ENCODE results near the gene CRYL1.

Gene CRYL1

DNA sequence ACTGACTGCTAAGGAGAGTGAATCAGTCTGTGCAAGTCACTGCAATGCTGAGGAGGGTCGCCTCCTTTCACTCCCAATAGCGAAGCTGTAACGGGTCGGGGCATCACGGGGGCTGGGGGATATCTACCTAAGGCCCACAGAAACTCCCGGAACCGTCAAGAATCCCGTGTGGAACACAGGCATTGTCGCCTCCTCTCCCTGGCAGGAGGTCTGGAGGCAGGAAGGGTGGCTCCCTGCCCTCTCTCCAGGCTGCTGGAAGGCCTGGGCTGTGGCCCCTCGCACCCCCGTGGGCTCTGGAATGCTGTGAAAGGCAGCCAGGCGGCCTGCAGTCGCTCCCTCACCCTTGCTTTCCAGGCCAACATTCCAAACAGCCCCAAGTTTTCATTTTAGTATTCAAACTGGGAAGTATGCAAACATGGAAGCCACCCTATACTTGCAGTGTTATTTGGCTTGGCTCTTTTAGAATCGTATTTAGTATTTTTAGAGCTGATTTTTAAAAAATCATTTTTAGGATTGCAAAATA, 109.4 kb downstream of the CRYL1 start:
- no peak for DNase-seq

GRCh38 chr13:20415694-20416107, 110.0 kb downstream of the CRYL1 start:
- DNase-seq, result no peak

- no peak for DNase-seq
Observed at GRCh38 chr13:20415306-20415679, 110.4 kb downstream of the CRYL1 start.

GRCh38 chr13:20414546-20415305, 110.9 kb downstream of the CRYL1 start:
- no peak for DNase-seq

- DNase-seq, result no peak
Observed at GRCh38 chr13:20412691-20413355, 112.8 kb downstream of the CRYL1 start.

DNA sequence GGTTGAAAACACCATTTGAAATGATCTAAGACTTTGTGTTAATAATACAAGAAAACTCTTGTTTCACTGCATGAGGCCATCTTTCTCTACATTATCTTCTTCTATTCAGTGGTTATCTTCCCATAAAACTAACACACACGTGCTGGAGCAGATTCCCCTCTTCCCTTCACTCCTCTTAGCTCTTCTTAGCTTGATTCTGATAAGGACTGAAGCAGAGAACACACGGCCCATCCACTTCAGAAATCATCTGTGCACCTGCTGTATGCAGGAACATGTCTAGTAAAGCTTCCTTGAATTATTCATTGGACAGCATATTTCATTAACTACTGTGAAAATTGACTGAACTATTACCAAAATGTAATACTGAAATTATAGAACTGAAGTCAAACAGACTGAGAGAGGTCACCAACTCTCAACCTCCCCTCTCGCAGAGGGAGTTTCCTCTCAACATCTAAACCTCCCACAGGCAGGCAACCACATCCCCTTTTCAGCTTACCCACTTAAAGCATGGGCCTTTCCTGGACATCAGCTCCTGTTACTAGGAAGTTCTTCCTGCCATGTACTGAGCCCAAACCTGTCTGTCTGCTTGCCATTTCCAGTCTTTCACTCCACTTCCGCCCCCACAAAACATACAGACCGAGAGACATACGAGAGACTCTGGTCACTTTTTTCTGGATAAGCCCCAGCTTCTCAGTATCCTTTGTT, 113.9 kb downstream of the CRYL1 start:
- DNase-seq, result no peak

- DNase-seq, result no peak
Observed at GRCh38 chr13:20410726-20411125, 114.9 kb downstream of the CRYL1 start.

- DNase-seq, result no peak
Observed at GRCh38 chr13:20408181-20408580, 117.5 kb downstream of the CRYL1 start.

DNA sequence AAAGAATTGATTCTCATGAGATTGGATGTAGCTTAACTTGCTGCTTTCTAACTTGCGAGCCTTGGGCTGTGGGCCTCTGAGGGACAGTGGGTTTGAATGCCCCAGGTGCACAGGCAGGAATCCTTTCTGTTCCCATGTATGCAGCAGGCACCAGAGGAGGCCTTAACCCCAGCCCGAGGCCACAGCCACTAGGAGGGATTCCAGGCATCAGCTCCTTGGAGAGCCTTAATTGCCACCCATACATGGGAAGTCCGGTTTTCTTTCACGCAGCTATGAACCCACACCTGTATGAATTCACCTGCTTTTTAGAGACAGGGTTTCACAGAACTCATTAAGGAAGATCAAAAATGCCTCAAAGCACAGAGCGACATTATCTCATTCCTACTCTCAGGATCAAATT, 117.9 kb downstream of the CRYL1 start:
- DNase-seq, result no peak

- DNase-seq, result no peak
Observed at GRCh38 chr13:20405691-20406090, 120.0 kb downstream of the CRYL1 start.

DNA sequence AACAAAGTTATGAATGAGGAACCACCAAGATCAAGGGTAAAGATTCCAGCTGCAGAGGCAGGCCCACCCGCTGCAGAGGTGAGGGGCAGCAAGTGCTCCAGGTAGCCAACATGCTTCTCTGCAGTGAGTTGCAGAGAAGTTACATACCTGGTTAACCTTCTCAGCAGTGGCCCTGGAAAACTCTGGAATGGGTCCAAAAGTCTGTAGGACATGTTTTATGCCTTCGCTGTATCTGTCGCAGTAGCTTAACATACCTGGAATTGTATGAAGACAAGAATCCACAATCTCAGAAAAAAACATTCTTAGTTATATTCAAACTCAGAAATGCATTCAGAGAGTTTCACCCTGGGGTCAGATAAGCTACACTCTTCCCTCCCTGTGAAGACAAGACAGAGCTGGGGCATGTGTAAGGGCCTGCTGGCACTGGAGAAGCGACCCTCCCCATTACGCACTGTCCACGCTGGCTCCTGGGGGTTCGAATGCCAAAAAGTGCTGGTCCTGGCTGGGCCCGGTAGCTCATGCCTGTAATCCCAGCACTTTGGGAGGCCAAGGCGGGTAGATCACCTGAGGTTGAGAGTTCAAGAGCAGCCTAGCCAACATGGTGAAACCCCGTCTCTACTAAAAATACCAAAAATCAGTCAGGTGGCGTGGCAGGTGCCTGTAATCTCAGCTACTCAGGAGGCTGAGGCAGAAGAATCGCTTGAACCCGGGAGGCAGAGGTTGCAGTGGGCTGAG, 121.0 kb downstream of the CRYL1 start:
- no peak for DNase-seq

DNA sequence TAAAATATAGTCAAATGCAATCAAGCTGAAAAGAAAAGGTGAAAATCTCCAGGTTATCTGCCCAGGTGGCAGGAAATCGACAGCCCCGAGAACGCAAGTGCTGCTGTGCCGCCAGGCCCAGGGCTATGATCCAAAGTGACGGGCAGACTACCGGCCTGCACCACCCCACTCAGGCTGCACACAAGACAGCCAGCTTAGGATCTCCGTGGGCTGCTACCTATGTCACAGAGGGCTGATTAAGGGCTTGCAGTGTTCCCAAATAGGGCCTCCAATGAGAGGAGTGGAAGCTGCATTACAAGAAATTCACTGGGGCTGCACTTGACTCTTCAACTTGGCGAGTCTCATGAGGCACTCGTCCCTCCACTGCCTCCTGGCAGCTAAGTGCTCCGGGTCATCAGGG, 121.8 kb downstream of the CRYL1 start:
- DNase-seq, result no peak

DNA sequence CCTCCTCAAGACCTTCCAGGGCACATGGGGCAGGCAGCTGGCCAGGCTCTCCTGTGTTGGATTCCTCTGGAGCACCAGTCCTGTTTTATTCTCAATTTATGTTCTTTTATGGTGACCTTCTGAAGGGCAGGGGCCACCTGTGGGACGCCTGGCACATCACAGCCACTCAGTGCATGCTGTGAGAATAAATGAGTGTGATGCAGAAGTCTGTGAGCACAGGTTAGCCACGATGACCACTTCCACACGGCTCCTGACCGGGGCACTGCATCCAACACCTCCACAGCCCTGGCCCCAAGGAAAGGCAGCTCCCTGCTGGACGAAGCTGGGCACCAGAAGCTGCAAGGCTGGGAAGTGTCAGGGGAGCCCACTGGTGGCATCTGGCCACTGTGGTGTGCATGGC, 122.8 kb downstream of the CRYL1 start:
- DNase-seq, result no peak

GRCh38 chr13:20401931-20402856, 123.5 kb downstream of the CRYL1 start:
- no peak for DNase-seq

DNA sequence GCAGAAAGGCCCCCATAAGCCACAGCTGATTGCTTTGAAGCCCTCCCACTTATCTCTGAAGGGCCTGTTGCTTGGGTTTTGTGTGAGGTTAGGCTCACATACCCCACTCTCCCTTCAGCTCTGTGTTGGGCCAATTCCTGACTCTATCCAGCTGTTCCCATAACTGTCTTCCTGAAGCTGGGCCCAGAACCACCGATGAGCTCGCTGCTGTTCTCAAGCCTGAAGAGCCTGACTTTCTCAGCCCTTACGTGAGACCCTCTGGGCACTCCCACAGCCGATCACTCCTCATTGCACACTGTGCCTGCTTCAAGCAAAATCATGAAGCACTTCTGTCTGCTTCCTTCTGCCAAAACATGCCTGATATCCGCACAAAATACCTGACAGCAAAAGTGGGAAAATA, 124.1 kb downstream of the CRYL1 start:
- DNase-seq, result no peak

- no peak for DNase-seq
Observed at GRCh38 chr13:20400774-20401173, 124.9 kb downstream of the CRYL1 start.

DNA sequence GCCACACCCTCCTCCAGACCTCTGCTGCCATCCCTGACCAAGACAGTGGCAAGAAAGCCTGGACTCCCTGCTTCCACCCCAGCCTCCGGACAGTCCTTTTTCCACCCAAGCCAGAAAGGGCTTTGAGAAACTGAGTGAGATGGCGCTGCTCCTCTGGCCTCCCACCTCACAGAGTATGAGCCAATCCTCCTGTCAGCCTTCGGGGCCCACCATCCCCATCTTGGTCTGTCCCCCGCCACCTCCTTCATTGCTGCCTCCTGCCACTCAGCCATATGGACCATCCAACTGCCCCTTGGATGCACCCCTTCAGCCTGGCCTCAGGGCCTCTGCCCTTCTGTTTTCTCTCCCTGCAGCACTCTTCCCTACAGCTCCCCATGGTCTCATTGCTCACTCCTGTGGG, 125.7 kb downstream of the CRYL1 start:
- DNase-seq, result no peak

GRCh38 chr13:20399515-20399914, 126.1 kb downstream of the CRYL1 start:
- no peak for DNase-seq

DNA sequence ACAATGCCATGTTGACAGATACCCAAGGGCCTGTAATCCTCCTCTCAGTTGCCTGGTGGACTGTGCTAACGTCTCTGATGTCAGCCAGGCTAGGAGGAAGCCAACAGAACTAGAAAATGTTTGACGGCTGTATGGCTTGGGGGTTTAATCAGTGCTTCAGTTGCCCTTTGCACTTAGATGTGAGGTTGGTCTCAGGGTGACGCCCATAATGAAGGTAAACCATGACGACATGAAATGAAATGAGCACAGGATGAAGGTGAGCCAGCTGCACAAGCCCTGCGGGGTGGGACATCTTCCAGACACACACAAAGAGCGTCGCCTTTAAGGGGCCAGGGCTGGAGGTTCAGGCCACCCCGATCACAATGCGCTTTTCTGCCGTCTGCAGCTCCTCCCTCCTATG, 127.2 kb downstream of the CRYL1 start:
- DNase-seq, result no peak

- no peak for DNase-seq
Observed at GRCh38 chr13:20397896-20398295, 127.8 kb downstream of the CRYL1 start.

GRCh38 chr13:20395061-20395916, 130.4 kb downstream of the CRYL1 start:
- no peak for DNase-seq
